GM23338 (cell line): ENCODE measurements around the gene WWP2. TPM values are rescaled to one million over a fixed set of nuclear protein-coding genes. Genes with fewer than 3 reads are reported as not detected.

Experiments
- ATAC-seq: fragments of 200-7000 bp; cut with Tn5 transposase; 3 replicates; pipeline ENCODE4 v1.9.1; 2020
- DNase-seq: peaks from one replicate; pipeline ENCODE4 v3.0.0-alpha.2; 2015; ENCODE audit warnings: low spot score
- H2AFZ ChIP-seq: fragments of 200-600 bp; sonication (generic); 2 replicates; pipeline ENCODE4 v1.8.0; 2016; ENCODE audit warnings: antibody characterized with exemption, mild to moderate bottlenecking, moderate library complexity
- H3F3A ChIP-seq: fragments of 200-600 bp; sonication (generic); replicated peaks from 2 replicates; pipeline ENCODE4 v1.8.0; 2017; ENCODE audit warnings: antibody characterized with exemption, mixed run types, low read depth
- H3K27ac ChIP-seq: fragments of 200-600 bp; sonication (generic); 2 replicates; pipeline ENCODE4 v1.6.1; 2016; ENCODE audit warnings: low read depth
- H3K27me3 ChIP-seq: fragments of 200-600 bp; sonication (generic); 2 replicates; pipeline ENCODE4 v1.8.0; 2016; ENCODE audit warnings: mild to moderate bottlenecking, mixed run types, moderate library complexity; ENCODE audit not compliant: insufficient read depth
- H3K36me3 ChIP-seq: fragments of 200-600 bp; sonication (generic); 2 replicates; pipeline ENCODE4 v1.8.0; 2016; ENCODE audit warnings: mild to moderate bottlenecking; ENCODE audit not compliant: insufficient read depth
- H3K4me1 ChIP-seq: fragments of 200-600 bp; sonication (generic); 2 replicates; pipeline ENCODE4 v1.8.0; 2016; ENCODE audit warnings: mild to moderate bottlenecking, moderate library complexity; ENCODE audit not compliant: insufficient read depth
- H3K4me2 ChIP-seq: fragments of 200-600 bp; sonication (generic); 2 replicates; pipeline ENCODE4 v1.7.1; 2017; ENCODE audit warnings: mixed run types
- H3K4me3 ChIP-seq: fragments of 200-600 bp; sonication (generic); 2 replicates; pipeline ENCODE4 v1.6.1; 2016; ENCODE audit warnings: mixed run types
- H3K79me2 ChIP-seq: fragments of 200-600 bp; sonication (generic); replicated peaks from 2 replicates; pipeline ENCODE4 v1.8.0; 2017; ENCODE audit warnings: mild to moderate bottlenecking; ENCODE audit not compliant: insufficient read depth
- H3K9me2 ChIP-seq: fragments of 200-600 bp; sonication (generic); 2 replicates; pipeline ENCODE4 v1.8.0; 2017; ENCODE audit not compliant: insufficient read depth
- H4K20me1 ChIP-seq: fragments of 200-600 bp; sonication (generic); replicated peaks from 2 replicates; pipeline ENCODE4 v1.8.0; 2017; ENCODE audit warnings: mild to moderate bottlenecking; ENCODE audit not compliant: insufficient read depth
- H3K27ac Mint-ChIP-seq: 2 replicates; pipeline ENCODE4 v1.8.0; 2020; ENCODE audit warnings: inconsistent platforms, mild to moderate bottlenecking, moderate library complexity, mixed read lengths
- H3K27me3 Mint-ChIP-seq: 3 replicates; pipeline ENCODE4 v1.8.0; 2022; ENCODE audit warnings: low read depth, mild to moderate bottlenecking, moderate library complexity, mixed read lengths, inconsistent platforms; ENCODE audit not compliant: insufficient read depth, poor library complexity
- H3K36me3 Mint-ChIP-seq: 3 replicates; pipeline ENCODE4 v1.8.0; 2021; ENCODE audit warnings: low read depth, mild to moderate bottlenecking, inconsistent platforms, moderate library complexity, mixed read lengths
- H3K4me1 Mint-ChIP-seq: 3 replicates; pipeline ENCODE4 v1.8.0; 2020; ENCODE audit warnings: mild to moderate bottlenecking, inconsistent platforms, mixed read lengths
- H3K4me3 Mint-ChIP-seq: 3 replicates; pipeline ENCODE4 v1.8.0; 2021; ENCODE audit warnings: moderate library complexity, mild to moderate bottlenecking, inconsistent platforms, mixed read lengths
- H3K9me3 Mint-ChIP-seq: 3 replicates; pipeline ENCODE4 v1.8.0; 2020; ENCODE audit warnings: moderate library complexity, mild to moderate bottlenecking, inconsistent platforms, mixed read lengths
- CREB1 ChIP-seq: fragments of 250-450 bp; sonication (Bioruptor Pico); IDR thresholded peaks from 2 replicates; pipeline ENCODE4 v1.5.0; 2020; ENCODE audit warnings: low read depth, mild to moderate bottlenecking, moderate library complexity
- CTCF ChIP-seq, 2 experiments: fragments of 200-600 bp in 1 of 2; sonication (generic) in 1 of 2; conservative IDR thresholded peaks; 2 replicates each; pipeline versions ENCODE4 v1.5.1 to v1.6.1; 2016 to 2017; ENCODE audit warnings: antibody characterized with exemption in 2 of 2, low read depth in 2 of 2, mild to moderate bottlenecking in 2 of 2, moderate library complexity in 1 of 2
- EZH2 ChIP-seq: fragments of 200-600 bp; sonication (generic); IDR thresholded peaks from one replicate; pipeline ENCODE4 v1.8.0; 2017; ENCODE audit warnings: antibody characterized with exemption, mild to moderate bottlenecking, low read depth; ENCODE audit not compliant: unreplicated experiment
- JUNB ChIP-seq: IDR thresholded peaks from one replicate; pipeline ENCODE4 v1.6.1; 2016; ENCODE audit warnings: antibody characterized with exemption; ENCODE audit not compliant: unreplicated experiment
- POLR2AphosphoS5 ChIP-seq: IDR thresholded peaks from 2 replicates; pipeline ENCODE4 v1.6.1; 2016; ENCODE audit warnings: antibody characterized with exemption, low read depth
- STAT1 ChIP-seq: IDR thresholded peaks from one replicate; pipeline ENCODE4 v1.6.1; 2016; ENCODE audit warnings: antibody characterized with exemption; ENCODE audit not compliant: unreplicated experiment
- polyA plus RNA-seq: library from polyadenylated mRNA; unstranded; fragments of >200 nt; fragmentation: Nextera tagmentation; extraction: Ambion mirVana; gene quantifications from 2 replicates; pipeline ENCODE4 v1.2.1, GENCODE V29; 2016
- total RNA-seq: library from RNA; depleted of rRNA; stranded (reverse); fragments of >200 nt; shearing (Covaris generic); gene quantifications from 2 replicates; pipeline ENCODE4 v1.2.3, GENCODE V29; 2014
- TF ChIP-seq, protein P1 (sequence below): fragments of 250-450 bp; sonication (Bioruptor Pico); IDR thresholded peaks from 2 replicates; pipeline ENCODE4 v1.5.0; 2020; ENCODE audit warnings: mild to moderate bottlenecking, moderate library complexity
- TF ChIP-seq, protein P2 (sequence below): IDR thresholded peaks from one replicate; pipeline ENCODE4 v1.6.1; 2018; ENCODE audit warnings: antibody characterized with exemption; ENCODE audit not compliant: unreplicated experiment

Gene WWP2
- total and polyA plus RNA-seq, 2 experiments from 2014 or later = 12.3 to 35.5 TPM

DNA sequence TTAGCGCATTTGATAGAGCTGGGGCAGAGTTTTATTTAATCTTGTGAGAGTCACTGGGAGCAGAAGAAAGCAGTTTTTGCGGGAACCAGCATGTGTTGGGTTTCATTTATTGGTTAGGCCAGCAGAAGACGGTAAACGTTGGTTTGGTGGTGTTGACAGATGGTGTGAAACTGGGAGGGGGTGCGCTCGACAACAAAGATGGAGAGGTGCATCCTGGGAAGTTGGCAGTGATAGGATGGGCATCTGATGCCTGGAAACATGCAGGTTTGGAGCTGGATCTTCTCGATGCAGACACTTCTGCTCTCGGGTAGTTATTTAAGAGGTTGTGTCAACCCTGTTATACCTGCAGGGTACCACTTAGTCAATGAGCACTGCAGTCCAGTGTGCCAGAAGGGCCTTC, 164.1 kb downstream of the WWP2 start (continued):
- TF ChIP-seq, protein P1, sequence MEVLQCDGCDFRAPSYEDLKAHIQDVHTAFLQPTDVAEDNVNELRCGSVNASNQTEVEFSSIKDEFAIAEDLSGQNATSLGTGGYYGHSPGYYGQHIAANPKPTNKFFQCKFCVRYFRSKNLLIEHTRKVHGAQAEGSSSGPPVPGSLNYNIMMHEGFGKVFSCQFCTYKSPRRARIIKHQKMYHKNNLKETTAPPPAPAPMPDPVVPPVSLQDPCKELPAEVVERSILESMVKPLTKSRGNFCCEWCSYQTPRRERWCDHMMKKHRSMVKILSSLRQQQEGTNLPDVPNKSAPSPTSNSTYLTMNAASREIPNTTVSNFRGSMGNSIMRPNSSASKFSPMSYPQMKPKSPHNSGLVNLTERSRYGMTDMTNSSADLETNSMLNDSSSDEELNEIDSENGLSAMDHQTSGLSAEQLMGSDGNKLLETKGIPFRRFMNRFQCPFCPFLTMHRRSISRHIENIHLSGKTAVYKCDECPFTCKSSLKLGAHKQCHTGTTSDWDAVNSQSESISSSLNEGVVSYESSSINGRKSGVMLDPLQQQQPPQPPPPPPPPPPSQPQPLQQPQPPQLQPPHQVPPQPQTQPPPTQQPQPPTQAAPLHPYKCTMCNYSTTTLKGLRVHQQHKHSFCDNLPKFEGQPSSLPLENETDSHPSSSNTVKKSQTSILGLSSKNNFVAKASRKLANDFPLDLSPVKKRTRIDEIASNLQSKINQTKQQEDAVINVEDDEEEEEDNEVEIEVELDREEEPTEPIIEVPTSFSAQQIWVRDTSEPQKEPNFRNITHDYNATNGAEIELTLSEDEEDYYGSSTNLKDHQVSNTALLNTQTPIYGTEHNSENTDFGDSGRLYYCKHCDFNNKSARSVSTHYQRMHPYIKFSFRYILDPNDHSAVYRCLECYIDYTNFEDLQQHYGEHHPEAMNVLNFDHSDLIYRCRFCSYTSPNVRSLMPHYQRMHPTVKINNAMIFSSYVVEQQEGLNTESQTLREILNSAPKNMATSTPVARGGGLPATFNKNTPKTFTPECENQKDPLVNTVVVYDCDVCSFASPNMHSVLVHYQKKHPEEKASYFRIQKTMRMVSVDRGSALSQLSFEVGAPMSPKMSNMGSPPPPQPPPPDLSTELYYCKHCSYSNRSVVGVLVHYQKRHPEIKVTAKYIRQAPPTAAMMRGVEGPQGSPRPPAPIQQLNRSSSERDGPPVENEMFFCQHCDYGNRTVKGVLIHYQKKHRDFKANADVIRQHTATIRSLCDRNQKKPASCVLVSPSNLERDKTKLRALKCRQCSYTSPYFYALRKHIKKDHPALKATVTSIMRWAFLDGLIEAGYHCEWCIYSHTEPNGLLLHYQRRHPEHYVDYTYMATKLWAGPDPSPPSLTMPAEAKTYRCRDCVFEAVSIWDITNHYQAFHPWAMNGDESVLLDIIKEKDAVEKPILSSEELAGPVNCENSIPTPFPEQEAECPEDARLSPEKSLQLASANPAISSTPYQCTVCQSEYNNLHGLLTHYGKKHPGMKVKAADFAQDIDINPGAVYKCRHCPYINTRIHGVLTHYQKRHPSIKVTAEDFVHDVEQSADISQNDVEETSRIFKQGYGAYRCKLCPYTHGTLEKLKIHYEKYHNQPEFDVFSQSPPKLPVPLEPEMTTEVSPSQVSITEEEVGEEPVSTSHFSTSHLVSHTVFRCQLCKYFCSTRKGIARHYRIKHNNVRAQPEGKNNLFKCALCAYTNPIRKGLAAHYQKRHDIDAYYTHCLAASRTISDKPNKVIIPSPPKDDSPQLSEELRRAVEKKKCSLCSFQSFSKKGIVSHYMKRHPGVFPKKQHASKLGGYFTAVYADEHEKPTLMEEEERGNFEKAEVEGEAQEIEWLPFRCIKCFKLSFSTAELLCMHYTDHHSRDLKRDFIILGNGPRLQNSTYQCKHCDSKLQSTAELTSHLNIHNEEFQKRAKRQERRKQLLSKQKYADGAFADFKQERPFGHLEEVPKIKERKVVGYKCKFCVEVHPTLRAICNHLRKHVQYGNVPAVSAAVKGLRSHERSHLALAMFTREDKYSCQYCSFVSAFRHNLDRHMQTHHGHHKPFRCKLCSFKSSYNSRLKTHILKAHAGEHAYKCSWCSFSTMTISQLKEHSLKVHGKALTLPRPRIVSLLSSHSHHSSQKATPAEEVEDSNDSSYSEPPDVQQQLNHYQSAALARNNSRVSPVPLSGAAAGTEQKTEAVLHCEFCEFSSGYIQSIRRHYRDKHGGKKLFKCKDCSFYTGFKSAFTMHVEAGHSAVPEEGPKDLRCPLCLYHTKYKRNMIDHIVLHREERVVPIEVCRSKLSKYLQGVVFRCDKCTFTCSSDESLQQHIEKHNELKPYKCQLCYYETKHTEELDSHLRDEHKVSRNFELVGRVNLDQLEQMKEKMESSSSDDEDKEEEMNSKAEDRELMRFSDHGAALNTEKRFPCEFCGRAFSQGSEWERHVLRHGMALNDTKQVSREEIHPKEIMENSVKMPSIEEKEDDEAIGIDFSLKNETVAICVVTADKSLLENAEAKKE (CRISPR knock-in tag) = no peak
- no peak for TF ChIP-seq EZH2
- no peak for TF ChIP-seq JUNB
- no peak for TF ChIP-seq POLR2AphosphoS5
- TF ChIP-seq CREB1 (CRISPR knock-in tag) = no peak
- TF ChIP-seq CTCF (conservative IDR thresholded peaks at IDR 0.05; ENCODE audit: low read depth in 2 of 2) = no peak

GRCh38 chr16:69927056-69927757, 165.1 kb downstream of the WWP2 start:
- Histone ChIP-seq H4K20me1 (no peaks in the 10 kb centered on the region), H3K27me3 (no peaks in the 10 kb centered on the region), H3K27ac (peak overlapping the region; percentile 63; the same call in 1 of the 2 replicates), H3K4me1 (peaks cover 8% of the 10 kb centered on the region; the same call in 1 of the 2 replicates), H3K4me3 (no peak overlapping the region), H3F3A (no peaks in the 10 kb centered on the region), H3K9me2 (no peaks in the 10 kb centered on the region), H3K36me3 (no peaks in the 10 kb centered on the region), H3K79me2 (no peaks in the 10 kb centered on the region), H2AFZ (no peak overlapping the region), H3K4me2 (no peak overlapping the region)
- Mint-ChIP-seq H3K27me3 (peaks cover 3% of the 10 kb centered on the region), H3K36me3 (peaks cover 9% of the 10 kb centered on the region), H3K9me3 (no peaks in the 10 kb centered on the region), H3K4me3 (no peak overlapping the region), H3K27ac (peak overlapping the region; percentile 68; the same call in 1 of the 2 replicates), H3K4me1 (peaks cover 33% of the 10 kb centered on the region)
- DNase-seq (peak; percentile 14), ATAC-seq (peak; percentile 16)
- TF ChIP-seq STAT1 (no peak), JUNB (no peak), CTCF (conservative IDR thresholded peaks at IDR 0.05; ENCODE audit: low read depth in 2 of 2) (no peak), POLR2AphosphoS5 (no peak)
- TF ChIP-seq, protein P2, sequence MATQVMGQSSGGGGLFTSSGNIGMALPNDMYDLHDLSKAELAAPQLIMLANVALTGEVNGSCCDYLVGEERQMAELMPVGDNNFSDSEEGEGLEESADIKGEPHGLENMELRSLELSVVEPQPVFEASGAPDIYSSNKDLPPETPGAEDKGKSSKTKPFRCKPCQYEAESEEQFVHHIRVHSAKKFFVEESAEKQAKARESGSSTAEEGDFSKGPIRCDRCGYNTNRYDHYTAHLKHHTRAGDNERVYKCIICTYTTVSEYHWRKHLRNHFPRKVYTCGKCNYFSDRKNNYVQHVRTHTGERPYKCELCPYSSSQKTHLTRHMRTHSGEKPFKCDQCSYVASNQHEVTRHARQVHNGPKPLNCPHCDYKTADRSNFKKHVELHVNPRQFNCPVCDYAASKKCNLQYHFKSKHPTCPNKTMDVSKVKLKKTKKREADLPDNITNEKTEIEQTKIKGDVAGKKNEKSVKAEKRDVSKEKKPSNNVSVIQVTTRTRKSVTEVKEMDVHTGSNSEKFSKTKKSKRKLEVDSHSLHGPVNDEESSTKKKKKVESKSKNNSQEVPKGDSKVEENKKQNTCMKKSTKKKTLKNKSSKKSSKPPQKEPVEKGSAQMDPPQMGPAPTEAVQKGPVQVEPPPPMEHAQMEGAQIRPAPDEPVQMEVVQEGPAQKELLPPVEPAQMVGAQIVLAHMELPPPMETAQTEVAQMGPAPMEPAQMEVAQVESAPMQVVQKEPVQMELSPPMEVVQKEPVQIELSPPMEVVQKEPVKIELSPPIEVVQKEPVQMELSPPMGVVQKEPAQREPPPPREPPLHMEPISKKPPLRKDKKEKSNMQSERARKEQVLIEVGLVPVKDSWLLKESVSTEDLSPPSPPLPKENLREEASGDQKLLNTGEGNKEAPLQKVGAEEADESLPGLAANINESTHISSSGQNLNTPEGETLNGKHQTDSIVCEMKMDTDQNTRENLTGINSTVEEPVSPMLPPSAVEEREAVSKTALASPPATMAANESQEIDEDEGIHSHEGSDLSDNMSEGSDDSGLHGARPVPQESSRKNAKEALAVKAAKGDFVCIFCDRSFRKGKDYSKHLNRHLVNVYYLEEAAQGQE = peak; percentile 43
